Muscle of arm (tissue), 14 donors: Measurements from ENCODE around the gene ACOT9. TPM values are rescaled to one million over a fixed set of nuclear protein-coding genes. Genes with fewer than 3 reads are reported as not detected.
"Not testable (repeated sequence)": the region's sequence is repeated elsewhere in the genome, so short reads cannot be mapped to it uniquely, and the experiment has no call there.

ENCODE experiments used
- DNase-seq: peaks from one replicate; pipeline ENCODE4 v3.0.0-alpha.2; 2013
- long read RNA-seq, 11 donors: transcript quantifications; one replicate each; lab custom pipeline, GENCODE V29; 2026
- polyA plus RNA-seq, 12 donors: library from polyadenylated mRNA; unstranded; fragments of 120-200 nt; gene quantifications; one replicate each; pipeline ENCODE4 v1.2.1, GENCODE V29; 2013; ENCODE audit not compliant: insufficient read length in 12 of 12

ACOT9 gene
- polyA plus RNA-seq: 10 to 100 TPM in 11 of 12 donors, not detected in 1; 39.2 to 83.5 (median 60.2) TPM
- long read RNA-seq, donor 1, partial matches to known transcripts: 0 of 5 reads
- long read RNA-seq, donor 1, other reads (novel, unspliced or antisense): 0 of 5 reads
- long read RNA-seq, donor 2, transcript ACOT9-201 (15 exons, 1,675 nt): major isoform, 15 of 20 reads
- long read RNA-seq, donor 2, partial matches to known transcripts: 0 of 20 reads
- long read RNA-seq, donor 2, other reads (novel, unspliced or antisense): 0 of 20 reads
- long read RNA-seq, donor 3, transcript ACOT9-201 (15 exons, 1,675 nt): minor isoform, 5 of 16 reads
- long read RNA-seq, donor 3, transcript ACOT9-204 (16 exons, 3,117 nt): major isoform, 8 of 16 reads
- long read RNA-seq, donor 3, partial matches to known transcripts: 0 of 16 reads
- long read RNA-seq, donor 3, other reads (novel, unspliced or antisense): 0 of 16 reads
- long read RNA-seq, donor 4, partial matches to known transcripts: 0 of 3 reads
- long read RNA-seq, donor 4, other reads (novel, unspliced or antisense): 0 of 3 reads
- long read RNA-seq, donor 5, transcript ACOT9-203 (6 exons, 1,295 nt): minor isoform, 7 of 21 reads
- long read RNA-seq, donor 5, transcript ACOT9-201 (15 exons, 1,675 nt): major isoform, 10 of 21 reads
- long read RNA-seq, donor 5, partial matches to known transcripts: 0 of 21 reads
- long read RNA-seq, donor 5, other reads (novel, unspliced or antisense): 0 of 21 reads
- long read RNA-seq, donor 6, transcript ACOT9-201 (15 exons, 1,675 nt): major isoform, 6 of 14 reads
- long read RNA-seq, donor 6, partial matches to known transcripts: 0 of 14 reads
- long read RNA-seq, donor 6, other reads (novel, unspliced or antisense): 0 of 14 reads
- long read RNA-seq, donor 7, partial matches to known transcripts: 0 of 7 reads
- long read RNA-seq, donor 7, other reads (novel, unspliced or antisense): 0 of 7 reads
- long read RNA-seq, donor 8, transcript ACOT9-204 (16 exons, 3,117 nt): minor isoform, 6 of 18 reads
- long read RNA-seq, donor 8, transcript ACOT9-201 (15 exons, 1,675 nt): major isoform, 8 of 18 reads
- long read RNA-seq, donor 8, partial matches to known transcripts: 0 of 18 reads
- long read RNA-seq, donor 8, other reads (novel, unspliced or antisense): 0 of 18 reads
- long read RNA-seq, donor 9, transcript ACOT9-201 (15 exons, 1,675 nt): major isoform, 6 of 9 reads
- long read RNA-seq, donor 9, partial matches to known transcripts: 0 of 9 reads
- long read RNA-seq, donor 9, other reads (novel, unspliced or antisense): 0 of 9 reads
- long read RNA-seq, donor 10, transcript ACOT9-204 (16 exons, 3,117 nt): minor isoform, 5 of 15 reads
- long read RNA-seq, donor 10, transcript ACOT9-201 (15 exons, 1,675 nt): major isoform, 8 of 15 reads
- long read RNA-seq, donor 10, partial matches to known transcripts: 0 of 15 reads
- long read RNA-seq, donor 10, other reads (novel, unspliced or antisense): 0 of 15 reads
- long read RNA-seq, donor 11, transcript ACOT9-201 (15 exons, 1,675 nt): major isoform, 7 of 9 reads
- long read RNA-seq, donor 11, partial matches to known transcripts: 0 of 9 reads
- long read RNA-seq, donor 11, other reads (novel, unspliced or antisense): 0 of 9 reads

- peak; percentile 92 for DNase-seq
Measured at GRCh38 chrX:23742697-23743622, at the start of gene ACOT9. TSS of gene ACOT9 (minus strand) at chrX:23743276. CDS start at chrX:23743144, 132 bp downstream.

GRCh38 chrX:23790155-23790497 lies 47.0 kb upstream of the ACOT9 start:
- DNase-seq: no peak

- no peak for DNase-seq
Measured at GRCh38 chrX:23789386-23790154, 46.5 kb upstream of the ACOT9 start.

GRCh38 chrX:23788946-23789345 lies 45.9 kb upstream of the ACOT9 start:
- DNase-seq: no peak

- DNase-seq: no peak
Measured at GRCh38 chrX:23788521-23788920, 45.4 kb upstream of the ACOT9 start.

- DNase-seq: no peak
Measured at GRCh38 chrX:23787745-23788118, 44.7 kb upstream of the ACOT9 start.

- no peak for DNase-seq
Measured at GRCh38 chrX:23786268-23786815, 43.3 kb upstream of the ACOT9 start.

- DNase-seq: no peak
Measured at GRCh38 chrX:23785580-23785979, 42.5 kb upstream of the ACOT9 start.

- DNase-seq: no peak
Measured at GRCh38 chrX:23784470-23785331, 41.6 kb upstream of the ACOT9 start.

- no peak for DNase-seq
Measured at GRCh38 chrX:23783589-23784469, 40.8 kb upstream of the ACOT9 start.

GRCh38 chrX:23782863-23783588 lies 40.0 kb upstream of the ACOT9 start, which contains the start of gene SAT1:
TSS of gene SAT1 (plus strand) at chrX:23783173. CDS start at chrX:23783352, 179 bp downstream.
- DNase-seq: peak; percentile 92

- no peak for DNase-seq
Measured at GRCh38 chrX:23782455-23782854, 39.4 kb upstream of the ACOT9 start.

GRCh38 chrX:23779025-23779424 lies 35.9 kb upstream of the ACOT9 start:
- DNase-seq: no peak

GRCh38 chrX:23776363-23776762 lies 33.3 kb upstream of the ACOT9 start:
- DNase-seq: no peak

- DNase-seq: no peak
Measured at GRCh38 chrX:23773601-23774175, 30.6 kb upstream of the ACOT9 start.

GRCh38 chrX:23771086-23771485 lies 28.0 kb upstream of the ACOT9 start:
- not testable (repeated sequence) for DNase-seq
